GM12872 (cell line): ENCODE data around the gene TUBA3C.

Experiments
- TF ChIP-seq, protein P1 (sequence below): IDR thresholded peaks from 3 replicates; pipeline ENCODE4 v1.5.1; 2011; ENCODE audit warnings: low read depth, mild to moderate bottlenecking, low read length, moderate library complexity; ENCODE audit not compliant: insufficient read depth

The TUBA3C gene

DNA sequence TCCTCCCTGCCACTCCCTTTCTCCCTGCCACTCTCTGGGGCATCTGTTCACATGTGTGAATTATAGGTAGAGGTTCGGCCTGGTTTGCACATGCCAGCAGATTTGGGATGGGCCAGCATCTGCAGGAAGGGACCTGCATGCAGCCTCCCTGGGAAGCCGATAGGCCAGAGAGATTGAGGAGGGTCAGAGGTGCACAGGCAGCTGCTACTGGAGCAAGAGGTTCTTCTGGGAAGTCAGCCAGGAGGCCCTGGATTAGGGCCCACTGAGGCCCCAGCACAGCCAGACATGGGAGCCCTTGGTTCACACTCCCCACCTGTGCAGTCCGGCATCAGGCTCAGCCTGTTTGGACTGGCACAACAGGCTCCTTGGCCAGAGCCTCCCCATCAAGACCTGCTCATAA, 12.1 kb downstream of the TUBA3C start:
- TF ChIP-seq, protein P1, sequence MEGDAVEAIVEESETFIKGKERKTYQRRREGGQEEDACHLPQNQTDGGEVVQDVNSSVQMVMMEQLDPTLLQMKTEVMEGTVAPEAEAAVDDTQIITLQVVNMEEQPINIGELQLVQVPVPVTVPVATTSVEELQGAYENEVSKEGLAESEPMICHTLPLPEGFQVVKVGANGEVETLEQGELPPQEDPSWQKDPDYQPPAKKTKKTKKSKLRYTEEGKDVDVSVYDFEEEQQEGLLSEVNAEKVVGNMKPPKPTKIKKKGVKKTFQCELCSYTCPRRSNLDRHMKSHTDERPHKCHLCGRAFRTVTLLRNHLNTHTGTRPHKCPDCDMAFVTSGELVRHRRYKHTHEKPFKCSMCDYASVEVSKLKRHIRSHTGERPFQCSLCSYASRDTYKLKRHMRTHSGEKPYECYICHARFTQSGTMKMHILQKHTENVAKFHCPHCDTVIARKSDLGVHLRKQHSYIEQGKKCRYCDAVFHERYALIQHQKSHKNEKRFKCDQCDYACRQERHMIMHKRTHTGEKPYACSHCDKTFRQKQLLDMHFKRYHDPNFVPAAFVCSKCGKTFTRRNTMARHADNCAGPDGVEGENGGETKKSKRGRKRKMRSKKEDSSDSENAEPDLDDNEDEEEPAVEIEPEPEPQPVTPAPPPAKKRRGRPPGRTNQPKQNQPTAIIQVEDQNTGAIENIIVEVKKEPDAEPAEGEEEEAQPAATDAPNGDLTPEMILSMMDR: no peak

DNA sequence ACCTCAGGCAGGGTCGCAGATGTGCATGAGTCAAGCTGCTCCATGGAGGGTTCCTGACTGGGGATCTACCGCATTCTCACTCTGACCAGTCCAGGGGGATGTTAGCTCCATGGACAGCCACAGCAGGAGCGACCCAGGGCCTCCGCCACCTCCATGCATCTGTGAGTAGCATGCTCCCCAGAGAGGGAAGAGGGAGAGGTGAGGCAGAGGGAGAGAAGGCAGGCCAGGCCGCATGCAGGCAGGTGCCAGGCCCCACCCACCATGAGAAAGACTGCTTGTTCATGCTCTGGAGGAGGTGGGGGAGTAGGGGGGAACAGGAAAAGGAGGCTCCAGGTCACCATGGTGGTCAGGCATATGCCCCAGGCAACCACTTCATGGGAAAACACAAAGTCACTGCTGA, 20.3 kb downstream of the TUBA3C start:
- TF ChIP-seq, protein P1: no peak

DNA sequence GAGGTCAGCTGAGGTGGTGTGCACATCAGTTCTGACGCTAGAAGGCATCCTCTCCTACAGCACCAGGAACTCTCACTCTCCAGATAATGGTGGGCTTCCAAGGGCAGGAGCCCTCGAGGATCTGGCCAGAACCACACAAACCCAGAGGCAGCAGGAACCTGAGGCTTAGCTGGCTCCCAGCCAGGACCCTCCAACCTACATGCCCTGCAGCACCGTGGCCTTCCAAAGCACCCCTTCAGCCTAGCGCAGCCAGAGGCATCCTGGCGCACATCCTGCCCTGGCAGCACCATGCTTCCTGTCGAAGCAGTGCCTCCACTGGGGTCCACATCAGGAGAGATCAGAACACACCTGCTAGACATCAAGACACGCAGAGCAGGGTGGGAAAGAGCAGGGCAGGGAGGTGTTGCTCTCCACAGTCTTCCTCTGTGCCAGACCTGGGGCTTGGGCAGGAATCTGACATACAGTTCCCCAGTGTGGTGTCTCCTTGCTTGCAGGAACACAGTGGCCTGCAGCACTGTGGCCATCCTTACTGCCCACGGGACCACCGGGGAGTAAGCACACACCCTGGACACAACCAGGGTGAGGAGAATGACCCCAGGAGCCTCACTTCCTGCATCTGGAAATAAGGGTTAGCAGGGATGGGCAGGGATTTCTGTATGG, 21.7 kb downstream of the TUBA3C start:
- TF ChIP-seq, protein P1: no peak

DNA sequence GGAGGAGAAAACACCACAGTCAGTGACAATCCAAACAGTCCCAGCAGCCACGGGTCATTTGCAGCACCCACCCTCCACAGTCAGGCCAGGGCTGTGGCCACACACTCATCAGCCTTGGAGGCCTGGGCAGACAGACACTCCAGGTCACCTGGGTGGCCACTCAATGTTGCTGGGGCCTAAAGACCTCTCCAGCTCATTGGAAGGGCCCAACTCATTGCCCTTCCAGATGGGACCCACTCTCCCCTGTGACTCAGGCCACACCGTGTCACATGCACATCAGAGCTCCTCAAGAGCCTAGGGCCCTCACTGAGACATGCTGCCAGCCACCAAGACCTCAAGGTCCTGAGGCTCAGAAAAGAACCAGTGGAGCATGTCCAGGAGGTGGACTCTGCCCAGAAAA, 22.4 kb downstream of the TUBA3C start:
- TF ChIP-seq, protein P1: no peak

DNA sequence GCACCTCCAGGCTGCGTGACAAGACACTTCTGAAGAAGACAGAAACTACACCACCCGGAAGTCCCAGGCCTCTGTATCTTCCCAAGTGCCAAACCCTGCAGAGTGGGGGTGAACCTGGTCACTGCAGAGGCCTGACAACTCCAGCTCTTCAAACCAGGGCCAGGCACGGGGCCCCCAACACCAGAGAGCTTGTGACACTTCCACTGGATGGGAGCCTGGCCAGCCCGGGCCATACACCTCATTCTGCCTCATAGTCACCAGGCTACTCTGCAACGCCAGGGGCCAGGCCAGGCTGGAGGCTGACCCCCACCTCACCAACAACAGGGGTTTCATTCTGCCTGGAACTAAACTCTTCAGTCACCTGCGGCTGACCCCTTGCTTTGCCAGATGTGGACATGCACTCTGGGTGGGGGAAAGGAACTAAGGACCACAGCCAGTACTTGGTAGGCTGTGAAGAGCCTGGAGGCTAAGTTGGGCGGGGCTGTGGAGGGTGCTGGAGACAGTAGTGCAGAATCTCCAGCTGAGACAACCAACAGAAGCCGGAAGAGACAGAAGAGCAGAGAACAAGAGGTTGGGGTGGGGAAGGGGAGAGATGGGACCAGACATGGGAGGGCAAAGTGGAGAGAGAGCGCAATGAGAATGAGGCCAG, 23.0 kb downstream of the TUBA3C start:
- TF ChIP-seq, protein P1: no peak

DNA sequence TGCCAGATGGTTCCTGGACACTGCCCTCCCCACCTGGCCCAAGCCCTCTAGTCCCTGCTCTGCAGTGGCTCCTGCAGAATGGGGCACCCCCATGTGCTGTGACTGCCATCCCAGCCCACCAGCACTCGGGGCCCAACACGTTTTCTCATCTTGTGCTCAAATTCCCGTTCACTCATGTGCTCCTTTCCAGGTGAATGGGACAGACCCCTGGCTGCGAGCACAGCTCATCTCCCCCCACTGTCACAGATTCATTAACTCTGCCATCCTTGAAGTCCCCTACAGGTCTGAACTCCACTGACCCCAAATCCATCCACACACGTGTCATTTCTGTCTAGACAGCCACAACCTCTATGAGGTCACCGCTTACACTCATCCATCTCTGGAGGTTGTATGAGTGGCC, 23.6 kb downstream of the TUBA3C start:
- TF ChIP-seq, protein P1: no peak

DNA sequence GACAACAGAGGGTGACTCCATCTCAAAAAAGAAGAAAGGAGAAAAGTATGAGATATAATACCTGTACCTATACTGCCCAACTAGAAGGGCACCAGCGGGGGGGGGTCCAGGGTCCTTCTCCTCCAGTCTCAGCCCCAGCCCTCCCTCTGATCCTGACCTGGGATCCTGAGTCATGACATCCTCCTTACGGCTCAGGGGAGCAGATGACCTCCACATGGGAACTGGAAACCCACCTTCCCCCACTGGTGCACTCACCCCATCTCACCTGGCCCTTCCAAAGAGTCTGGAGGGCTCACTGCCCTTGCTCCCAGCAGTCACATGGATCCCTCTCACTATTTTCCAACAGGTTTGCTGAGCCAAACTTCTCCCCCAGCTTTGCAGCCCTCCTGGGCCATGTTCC, 24.2 kb downstream of the TUBA3C start:
- TF ChIP-seq, protein P1: no peak
